HG02759 (cell line): ENCODE measurements around the gene LARGE1.

Experiments
- ATAC-seq: cut with Tn5 transposase; IDR thresholded peaks from one replicate; pipeline ENCODE4 v1.9.1; 2021; ENCODE audit warnings: mild to moderate bottlenecking, moderate library complexity; ENCODE audit not compliant: unreplicated experiment

The LARGE1 gene

DNA sequence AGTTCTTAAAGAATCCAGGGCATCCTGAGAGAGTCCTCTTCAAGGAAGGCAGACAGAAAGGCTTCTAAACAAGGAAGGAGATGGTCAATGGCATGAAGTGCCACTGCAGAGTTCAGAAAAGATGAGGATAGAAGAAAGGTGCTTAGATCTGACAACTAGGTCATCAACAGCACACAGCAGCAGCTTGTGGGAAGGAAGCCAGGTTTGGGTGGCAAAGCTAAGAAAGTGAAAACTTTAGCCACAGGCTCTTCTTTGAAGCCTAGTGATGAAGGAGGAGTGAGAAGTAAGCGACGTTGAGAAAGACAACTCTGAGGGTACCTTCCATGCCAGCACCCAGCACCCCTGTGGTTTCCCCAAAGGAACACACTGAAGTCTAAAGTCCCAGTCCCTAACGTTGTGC is 92.0 kb downstream of the LARGE1 start:
- ATAC-seq: no peak

DNA sequence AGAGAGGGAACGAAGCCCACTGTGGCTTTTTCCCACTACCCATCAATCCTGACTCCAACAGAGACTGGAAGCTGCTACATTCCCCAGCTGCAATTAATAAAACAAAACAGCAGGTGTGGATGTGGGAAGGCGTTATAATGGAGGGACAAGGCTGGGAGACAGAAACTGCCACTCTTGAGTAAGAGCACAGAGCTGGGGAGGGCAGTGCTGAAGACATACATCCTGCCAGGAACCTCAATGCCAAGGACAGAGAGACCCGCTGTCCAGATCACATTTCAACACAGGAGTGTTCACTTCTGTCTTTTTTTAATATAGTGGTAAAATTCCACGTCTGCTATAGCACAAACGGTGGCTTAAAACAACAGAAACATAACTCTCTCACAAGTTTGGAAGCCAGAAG is 94.5 kb downstream of the LARGE1 start:
- no peak for ATAC-seq

DNA sequence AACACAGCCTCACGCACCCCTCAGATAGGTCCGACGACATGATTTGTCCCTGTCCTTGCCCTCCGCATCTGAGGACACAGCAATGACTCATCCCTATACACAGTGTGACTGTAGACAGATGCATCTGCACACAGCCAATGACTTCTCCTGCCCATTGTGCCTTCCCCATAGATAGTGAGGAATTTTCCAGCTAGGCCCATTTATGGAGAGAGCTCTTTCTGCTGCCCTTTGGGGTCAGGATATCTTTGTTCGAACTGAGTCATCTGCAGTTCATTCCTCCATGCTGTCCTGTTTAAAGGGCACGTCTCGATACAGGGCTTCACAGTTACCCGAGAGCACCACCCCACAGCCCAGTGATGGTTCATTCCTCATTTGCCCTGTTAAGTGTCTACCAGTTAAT is 96.7 kb downstream of the LARGE1 start:
- no peak for ATAC-seq

DNA sequence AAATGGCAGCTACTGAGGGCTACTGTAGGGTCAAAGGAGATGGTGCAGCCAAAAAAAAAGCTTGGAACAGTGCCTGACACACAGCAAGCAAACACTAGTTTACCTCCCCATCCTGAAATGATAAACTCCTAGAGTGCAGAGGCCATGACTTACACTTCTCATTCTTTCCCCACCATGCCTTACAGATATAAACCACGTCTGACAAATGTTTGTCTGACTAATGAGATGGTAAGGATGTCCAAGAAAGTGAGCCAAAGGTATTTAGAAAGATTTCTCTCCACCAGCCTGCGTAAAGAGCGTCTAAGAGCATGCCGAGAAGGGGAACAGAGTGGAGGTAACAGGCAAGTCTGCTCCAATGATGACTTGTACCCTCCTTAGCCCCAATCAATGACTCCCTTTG is 99.0 kb downstream of the LARGE1 start:
- ATAC-seq: no peak

DNA sequence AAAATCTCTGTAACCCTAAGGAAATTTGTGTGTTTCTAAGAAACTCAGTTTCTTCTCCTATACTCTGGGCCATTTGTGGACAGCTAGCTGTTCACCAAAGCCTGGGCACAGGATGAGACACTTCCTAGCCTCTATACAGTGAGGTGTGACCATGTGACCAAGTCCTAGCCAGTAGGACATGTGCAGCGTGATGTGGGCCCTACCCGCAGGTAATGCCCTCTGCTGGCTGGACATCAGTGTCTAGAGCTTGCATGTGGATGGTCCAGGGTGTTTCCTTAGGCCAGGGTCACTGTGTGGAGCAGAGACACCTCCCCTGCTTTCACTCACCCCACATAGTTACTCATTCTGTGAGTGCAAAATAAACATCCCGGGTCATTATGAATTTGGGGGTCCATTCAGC is 100.5 kb downstream of the LARGE1 start:
- no peak for ATAC-seq

DNA sequence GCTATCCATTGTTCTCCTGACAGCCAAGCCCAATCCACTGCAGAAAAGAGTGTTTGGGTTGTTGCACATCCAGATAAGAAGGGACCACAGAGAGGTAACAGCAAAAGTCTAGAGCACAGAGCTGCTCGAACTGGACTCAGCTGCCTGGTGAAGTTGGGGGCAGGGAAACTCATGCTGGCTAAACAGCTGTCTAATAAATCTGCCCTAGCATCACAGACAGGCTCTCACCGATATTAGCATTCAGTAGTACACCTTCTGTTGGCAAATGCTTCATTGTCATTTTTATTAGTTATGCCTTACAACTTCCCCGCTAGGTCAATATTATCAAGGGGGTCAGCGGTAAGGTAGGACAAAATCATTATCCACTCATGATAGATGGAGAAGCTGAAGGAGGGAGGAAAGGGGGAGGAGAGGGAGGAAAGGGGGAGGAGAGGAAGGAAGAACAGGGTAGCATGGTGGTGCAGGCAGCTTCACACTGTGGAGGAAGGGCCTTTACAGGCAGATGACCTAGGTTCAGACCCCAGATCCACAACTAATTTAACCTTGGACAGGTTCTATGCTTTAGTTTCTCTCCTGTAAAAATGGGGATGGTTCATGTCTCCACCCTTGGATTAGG is 102.7 kb downstream of the LARGE1 start:
- no peak for ATAC-seq

DNA sequence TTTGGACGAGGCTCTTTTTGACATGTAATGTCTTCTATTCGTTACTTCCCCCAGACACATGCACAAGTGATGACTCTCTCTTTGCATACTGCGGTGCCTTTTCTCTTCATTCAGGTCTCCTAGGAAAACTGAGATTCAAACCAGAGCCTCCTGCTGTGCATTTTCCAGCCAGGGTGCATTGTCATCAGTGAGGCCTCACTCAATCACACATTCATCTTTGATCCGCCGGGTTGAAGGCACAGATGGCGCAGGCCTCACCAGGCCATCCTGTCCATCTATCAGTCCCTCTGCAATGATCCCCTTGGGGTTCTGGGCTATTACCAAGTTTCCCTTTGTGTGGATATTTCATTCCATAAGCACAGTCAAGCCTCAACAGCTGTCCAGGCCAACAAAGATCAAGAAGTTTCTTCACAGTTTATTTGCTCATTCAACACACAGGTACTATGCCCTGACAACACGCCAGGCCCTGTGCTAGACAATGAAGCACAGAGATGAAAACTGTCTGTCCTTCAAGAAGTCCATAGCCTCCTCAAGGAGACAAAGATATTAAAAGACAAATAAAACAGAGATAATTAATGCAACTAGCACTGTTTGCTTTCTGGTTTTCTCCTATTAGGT is 107.8 kb downstream of the LARGE1 start:
- no peak for ATAC-seq

DNA sequence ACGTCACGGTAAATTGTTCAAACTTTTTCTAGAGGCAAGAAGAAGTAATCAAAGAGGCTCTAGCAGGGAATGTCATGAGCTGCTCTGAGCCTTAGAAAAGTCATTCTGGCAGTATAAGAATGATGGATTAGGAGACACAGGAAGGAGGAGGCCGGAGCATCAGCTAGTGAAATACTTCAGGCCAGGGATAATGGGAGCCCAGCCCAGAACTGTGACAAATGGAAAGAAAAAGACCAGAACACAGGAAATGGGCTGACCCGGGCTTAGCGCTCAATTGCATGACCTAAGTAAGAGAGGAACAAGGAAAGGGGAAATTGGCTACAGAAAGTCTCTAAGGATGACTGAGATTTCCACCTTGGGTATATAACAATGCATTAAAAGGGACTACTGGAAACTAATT is 108.6 kb downstream of the LARGE1 start:
- ATAC-seq: no peak

DNA sequence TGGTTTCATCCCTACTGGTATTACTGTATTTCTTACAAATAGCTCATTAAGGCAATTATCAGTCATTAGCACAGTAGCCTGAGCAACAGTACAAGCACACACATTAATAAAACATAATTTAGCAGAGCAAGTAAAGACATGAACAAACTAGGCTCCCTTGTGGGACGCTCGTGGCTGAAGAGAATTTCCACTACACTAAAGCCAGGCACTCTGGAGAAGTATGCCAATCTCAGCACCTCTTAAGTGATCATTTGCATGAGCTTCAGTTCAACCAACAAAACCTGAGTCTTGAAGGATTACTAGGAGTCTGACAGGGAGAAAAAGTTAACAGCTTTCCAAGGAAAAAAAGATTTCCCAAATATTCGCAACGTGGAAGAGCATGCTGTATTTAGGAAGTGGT is 109.1 kb downstream of the LARGE1 start:
- ATAC-seq: no peak

DNA sequence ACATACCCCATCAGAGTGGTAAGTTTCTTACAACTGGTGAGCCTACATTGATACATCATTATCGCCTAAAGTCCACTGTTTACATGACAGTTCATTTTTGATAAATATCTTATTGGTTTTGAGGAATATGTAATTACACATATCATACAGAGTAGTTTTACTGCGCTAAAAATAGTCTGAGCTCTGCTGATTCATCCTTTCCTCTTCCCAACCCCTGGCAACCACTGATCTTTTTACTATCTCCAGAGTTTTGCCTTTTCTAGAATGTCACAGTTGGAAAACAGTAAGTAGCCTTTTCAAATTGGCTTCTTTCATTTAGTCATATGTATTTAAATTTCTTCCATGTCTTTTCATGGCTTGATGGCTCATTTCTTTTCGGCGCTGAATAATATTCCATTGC is 112.8 kb downstream of the LARGE1 start:
- no peak for ATAC-seq

DNA sequence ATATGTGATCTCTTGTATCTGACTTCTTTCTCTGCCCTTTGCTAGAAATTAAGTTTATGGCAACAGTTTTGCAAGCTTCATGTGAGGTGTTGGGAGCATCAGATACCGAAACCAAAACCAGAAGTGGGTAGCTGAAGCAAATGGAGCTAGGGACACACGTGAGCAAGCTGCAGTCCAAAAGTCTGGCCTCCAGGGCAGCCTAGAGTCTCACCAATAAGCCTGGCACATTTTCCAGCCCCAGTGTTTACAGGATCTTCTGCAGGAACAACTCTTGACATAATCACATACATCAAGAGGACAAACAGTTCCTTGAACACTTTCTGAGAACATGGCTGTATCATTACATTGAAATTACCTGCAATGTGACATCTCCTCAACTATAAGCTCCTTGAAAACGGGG is 114.1 kb downstream of the LARGE1 start:
- no peak for ATAC-seq

DNA sequence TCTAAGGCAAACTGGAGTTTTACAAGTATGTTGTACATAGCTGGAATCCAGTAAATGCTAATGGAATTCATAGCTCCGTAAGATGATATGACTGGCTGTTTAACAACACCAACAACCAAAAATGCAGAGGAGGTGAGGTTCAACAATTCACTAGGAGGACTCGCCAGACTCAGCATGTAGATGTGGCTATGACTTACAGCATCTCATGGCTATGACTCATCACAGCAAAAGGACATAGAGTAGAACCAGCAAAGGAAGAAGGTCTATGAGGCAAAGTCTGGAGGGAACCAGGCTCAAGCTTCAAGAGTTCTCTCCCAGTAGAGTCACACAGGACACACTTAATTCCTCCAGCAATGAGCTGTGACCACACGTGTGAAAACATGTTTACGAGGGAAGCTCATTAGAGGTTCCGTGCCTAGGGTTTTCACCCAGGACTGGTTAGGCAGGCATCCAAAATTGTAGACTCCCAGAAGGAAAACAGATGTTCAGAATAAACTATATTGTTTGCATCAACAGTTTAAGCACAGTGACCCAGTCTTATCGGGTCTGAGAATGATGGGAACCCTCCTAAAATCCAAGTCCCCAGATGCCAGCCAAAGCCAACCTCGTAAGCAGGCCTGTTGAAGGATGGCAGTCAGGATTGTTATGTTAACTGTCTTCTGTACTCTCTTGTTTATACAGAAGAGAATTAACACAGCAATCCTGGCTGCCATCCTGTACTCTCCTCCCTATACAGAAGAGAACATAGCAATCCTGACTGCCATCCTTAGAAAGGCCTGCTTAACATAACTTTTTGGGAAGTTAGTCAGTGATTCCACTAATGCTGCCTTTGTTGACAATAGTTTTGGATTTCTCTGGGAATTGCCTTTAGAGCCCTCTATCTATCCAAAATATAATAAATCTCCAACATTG is 116.6 kb downstream of the LARGE1 start:
- no peak for ATAC-seq

DNA sequence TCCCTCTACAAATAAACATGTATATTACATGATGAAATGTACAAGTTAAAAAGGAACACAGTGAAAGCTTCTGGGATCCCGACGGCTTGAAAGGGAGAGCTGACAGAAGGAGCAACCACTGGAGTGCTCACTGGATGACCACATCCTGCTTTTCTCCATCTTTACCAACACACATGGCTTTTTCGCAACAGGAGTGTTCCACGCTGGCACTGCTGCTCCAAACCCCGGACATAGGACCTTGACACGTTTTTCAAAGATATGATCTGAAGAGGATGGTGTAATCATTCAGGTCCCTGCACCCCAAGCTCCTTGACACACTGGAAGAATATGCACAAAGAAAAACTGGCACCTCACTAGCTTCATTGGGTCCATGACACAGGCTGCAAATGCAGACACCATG is 121.9 kb downstream of the LARGE1 start:
- no peak for ATAC-seq

DNA sequence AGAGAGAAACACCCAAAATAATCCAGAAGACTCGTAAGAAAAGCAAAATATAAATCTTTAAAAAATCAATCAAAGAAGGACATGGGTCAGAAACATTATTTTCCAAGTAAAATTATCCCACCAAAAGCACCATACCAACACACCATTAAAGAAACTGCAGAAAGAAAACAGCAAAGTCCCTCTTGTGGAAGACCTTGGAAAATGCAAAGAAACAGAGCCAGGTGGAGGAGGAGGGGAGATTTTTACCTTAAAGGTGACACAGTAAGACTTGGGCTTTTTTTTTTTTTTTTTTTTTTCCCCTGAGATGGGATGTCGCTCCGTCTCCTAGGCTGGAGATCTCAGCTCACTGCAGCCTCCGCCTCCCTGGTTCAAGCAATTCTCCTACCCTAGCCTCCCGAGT is 123.8 kb downstream of the LARGE1 start:
- ATAC-seq: no peak

DNA sequence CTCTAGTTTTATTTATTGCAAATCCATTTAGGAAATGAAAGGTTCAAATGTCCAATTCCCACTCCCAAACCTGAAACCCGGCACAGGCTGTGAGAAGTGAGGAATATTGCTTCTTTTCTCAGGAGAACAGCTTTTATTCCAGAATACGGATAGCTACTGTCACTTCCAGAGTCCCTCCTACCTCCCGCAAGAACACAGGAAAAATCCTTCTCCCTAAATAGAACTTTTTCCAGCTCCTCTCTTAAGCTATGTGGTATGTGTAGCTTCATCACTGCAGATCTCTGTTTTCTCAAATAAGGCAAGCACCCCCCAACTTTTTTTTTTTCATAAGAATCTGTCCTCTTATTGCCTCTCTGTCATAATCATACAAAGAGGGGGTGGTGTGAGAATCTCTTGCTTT is 126.8 kb downstream of the LARGE1 start:
- no peak for ATAC-seq

DNA sequence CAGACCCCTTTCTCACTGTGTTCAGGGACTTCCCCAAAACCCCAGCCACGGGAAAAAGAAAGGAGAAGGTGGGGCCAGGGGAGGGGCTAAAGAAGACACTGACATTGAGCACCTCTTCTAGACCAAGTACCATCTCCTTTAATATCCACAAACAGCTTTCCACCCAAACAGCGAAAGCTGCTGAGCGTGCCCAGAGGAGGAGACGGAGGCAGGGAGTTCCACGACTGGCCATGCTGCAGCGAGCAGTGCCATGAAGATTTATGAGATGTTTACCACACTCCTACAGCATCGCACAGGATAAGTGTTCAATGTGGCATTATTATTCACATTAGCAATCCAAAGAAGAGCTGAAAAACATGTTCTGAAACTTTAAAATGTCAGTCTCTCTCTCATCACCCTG is 127.4 kb downstream of the LARGE1 start:
- ATAC-seq: no peak

DNA sequence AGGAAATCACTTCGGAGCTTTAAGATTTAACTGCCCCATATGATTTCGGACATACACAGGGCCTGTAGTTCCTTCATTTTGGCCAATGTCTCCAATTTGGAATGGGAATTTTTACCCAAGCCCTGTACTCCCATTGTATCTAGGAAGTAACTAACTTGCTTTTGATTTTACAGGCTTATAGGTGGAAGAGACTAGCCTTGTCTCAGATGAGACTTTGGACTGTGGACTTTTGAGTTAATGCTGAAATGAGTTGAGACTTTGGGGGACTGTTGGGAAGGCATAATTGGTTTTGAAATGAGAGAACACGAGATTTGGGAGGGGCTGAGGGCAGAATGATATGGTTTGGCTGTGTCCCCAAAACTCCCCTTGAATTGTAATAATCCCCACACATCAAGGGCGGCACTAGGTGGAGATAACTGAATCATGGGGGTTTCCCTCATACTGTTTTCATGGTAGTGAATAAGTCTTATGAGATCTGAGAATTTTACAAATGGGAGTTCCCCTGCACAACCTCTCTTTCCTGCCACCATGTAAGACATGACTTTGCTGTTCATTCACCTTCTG is 130.5 kb downstream of the LARGE1 start:
- ATAC-seq: no peak

DNA sequence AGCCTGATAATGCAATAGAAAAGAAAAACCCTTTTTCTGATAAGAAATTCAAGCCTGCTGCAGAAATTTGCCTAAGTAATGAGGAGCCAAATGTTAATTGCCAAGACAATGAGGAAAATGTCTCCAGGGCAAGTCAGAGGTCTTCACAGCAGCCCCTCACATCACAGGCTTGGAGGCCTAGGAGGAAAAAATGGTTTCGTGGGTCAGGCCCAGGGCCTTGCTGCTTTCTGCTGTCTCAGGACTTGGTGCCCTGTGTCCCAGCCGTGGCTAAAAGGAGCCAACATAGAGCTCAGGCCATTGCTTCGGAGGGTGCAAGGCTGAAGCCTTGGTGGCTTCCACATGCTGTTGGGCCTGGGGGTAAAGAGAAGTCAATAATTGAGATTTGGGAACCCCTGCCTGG is 131.3 kb downstream of the LARGE1 start:
- no peak for ATAC-seq

DNA sequence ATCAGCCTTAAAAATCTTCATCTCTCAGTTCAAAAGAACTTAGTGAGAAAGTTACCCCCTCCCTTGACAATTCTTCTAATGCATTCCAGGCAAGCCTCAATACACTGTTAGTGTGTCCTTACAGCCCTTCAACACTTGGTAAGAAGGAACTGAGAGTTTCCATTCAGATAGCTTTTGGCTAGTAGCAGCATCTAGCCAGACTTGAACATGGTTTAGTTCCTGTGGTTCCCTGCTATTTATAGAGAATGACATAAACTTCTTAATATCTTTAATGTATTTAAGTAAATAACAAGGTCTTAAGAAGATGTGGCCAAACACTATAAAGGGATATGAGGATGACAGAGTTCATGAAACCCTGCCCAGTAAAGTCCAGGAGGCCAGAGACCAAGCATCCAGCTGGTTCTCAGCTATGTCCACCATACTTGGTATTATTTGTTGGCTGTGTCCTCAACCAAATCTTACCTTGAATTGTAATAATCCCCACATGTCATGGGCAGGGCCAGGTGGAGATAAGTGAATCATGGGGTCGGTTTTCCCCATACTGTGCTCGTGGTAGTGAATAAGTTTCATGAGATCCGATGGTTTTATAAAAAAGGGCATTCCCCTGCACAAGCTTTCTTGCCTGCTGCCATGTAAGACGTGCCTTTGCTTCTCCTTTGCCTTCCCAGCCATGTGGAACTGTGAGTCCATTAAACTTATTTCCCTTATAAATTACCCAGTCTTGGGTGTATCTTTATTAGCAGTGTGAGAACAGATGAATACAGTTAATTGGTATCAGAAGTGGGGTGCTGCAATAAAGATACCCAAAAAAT is 132.4 kb downstream of the LARGE1 start:
- no peak for ATAC-seq

DNA sequence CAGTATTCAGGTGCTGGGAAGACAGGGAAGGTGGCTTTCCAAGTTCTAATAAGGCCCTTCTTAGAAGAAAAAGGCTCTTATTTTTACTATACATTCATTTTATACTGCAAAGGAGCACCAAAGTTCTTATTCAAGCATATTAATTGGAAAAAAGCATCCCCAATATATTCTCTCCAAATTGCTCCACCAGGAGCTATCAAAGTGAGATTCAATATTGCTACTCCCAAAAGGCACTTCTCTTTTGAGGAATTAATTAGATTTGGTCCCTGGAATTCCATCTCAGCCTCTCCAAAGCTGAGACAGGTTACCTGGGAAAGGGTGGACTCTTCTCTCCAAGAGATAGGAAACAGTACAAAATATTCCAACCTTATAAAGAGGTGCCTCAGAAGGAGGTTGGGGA is 134.1 kb downstream of the LARGE1 start:
- no peak for ATAC-seq
